Fibroblast of lung (primary cell): ENCODE results near the gene MEP1B. TPM values are rescaled to one million over a fixed set of nuclear protein-coding genes. Genes with fewer than 3 reads are reported as not detected.
A peak's percentile ranks its signal among the peaks of the same experiment; 100 is the strongest.

Experiments used
- DNase-seq, 2 donors: peaks; one replicate each; pipeline versions ENCODE4 v3.0.0 to v3.0.0-alpha.2; 2010; ENCODE audit warnings: low read depth in 2 of 2
- H2AFZ ChIP-seq: 2 replicates; pipeline ENCODE4 v1.5.1; 2012; ENCODE audit warnings: low read length, control low read depth, inconsistent platforms
- H3K27ac ChIP-seq: 2 replicates; pipeline ENCODE4 v1.5.1; 2011; ENCODE audit warnings: low read length, control low read depth; ENCODE audit not compliant: insufficient read depth
- H3K27me3 ChIP-seq: 2 replicates; pipeline ENCODE4 v1.5.1; 2011; ENCODE audit warnings: mild to moderate bottlenecking, low read length; ENCODE audit not compliant: control insufficient read depth, insufficient read depth
- H3K36me3 ChIP-seq: 2 replicates; pipeline ENCODE4 v1.5.1; 2011; ENCODE audit warnings: low read length; ENCODE audit not compliant: control insufficient read depth, insufficient read depth
- H3K4me1 ChIP-seq: 2 replicates; pipeline ENCODE4 v1.5.1; 2011; ENCODE audit warnings: low read length; ENCODE audit not compliant: control insufficient read depth, insufficient read depth; ENCODE audit errors: extremely low read depth
- H3K4me2 ChIP-seq: 2 replicates; pipeline ENCODE4 v1.5.1; 2011; ENCODE audit warnings: low read length, control low read depth; ENCODE audit not compliant: insufficient read depth; ENCODE audit errors: extremely low read depth
- H3K4me3 ChIP-seq, 4 experiments: fragments of 200-600 bp in 1 of 4; sonication (generic) in 1 of 4; replicated peaks in 1 of 4; 2 replicates each; pipeline ENCODE4 v1.5.1; 2011 to 2016; ENCODE audit warnings: low read length in 4 of 4, low read depth in 3 of 4, mild to moderate bottlenecking in 3 of 4, control low read depth in 2 of 4, inconsistent platforms in 1 of 4, mixed read lengths in 1 of 4; ENCODE audit not compliant: insufficient read depth in 1 of 4; ENCODE audit errors: control extremely low read depth in 1 of 4
- H3K79me2 ChIP-seq: 2 replicates; pipeline ENCODE4 v1.5.1; 2012; ENCODE audit warnings: mild to moderate bottlenecking, low read length, inconsistent platforms; ENCODE audit not compliant: control insufficient read depth, insufficient read depth
- H3K9ac ChIP-seq: 2 replicates; pipeline ENCODE4 v1.5.1; 2011; ENCODE audit warnings: mild to moderate bottlenecking, low read length, control low read depth; ENCODE audit not compliant: insufficient read depth
- H3K9me3 ChIP-seq: 2 replicates; pipeline ENCODE4 v1.5.1; 2012; ENCODE audit warnings: low read depth, low read length; ENCODE audit not compliant: control insufficient read depth, insufficient read depth
- H4K20me1 ChIP-seq: 2 replicates; pipeline ENCODE4 v1.5.1; 2011; ENCODE audit warnings: low read length; ENCODE audit not compliant: control insufficient read depth, insufficient read depth; ENCODE audit errors: extremely low read depth
- CTCF ChIP-seq, 2 donors: IDR thresholded peaks in 1 of 2; conservative IDR thresholded peaks in 1 of 2; 1 replicate in 1 of 2; 2 replicates in 1 of 2; pipeline ENCODE4 v1.5.1; 2011 to 2012; ENCODE audit warnings: low read length in 2 of 2, control low read depth in 1 of 2, inconsistent platforms in 1 of 2, low read depth in 1 of 2, mild to moderate bottlenecking in 1 of 2
- EZH2 ChIP-seq: IDR thresholded peaks from 2 replicates; pipeline ENCODE4 v1.5.1; 2012; ENCODE audit warnings: low read length, control low read depth, mild to moderate bottlenecking; ENCODE audit errors: missing control alignments
- polyA plus RNA-seq, 2 donors: library from polyadenylated mRNA; depleted of rRNA in 1 of 2; stranded (reverse) in 1 of 2; unstranded in 1 of 2; fragments of >200 nt; gene quantifications; 2 replicates each; pipeline ENCODE4 v1.2.1, GENCODE V29; 2011 to 2012; ENCODE audit warnings: missing spikeins in 1 of 2
- total RNA-seq: library from RNA; depleted of rRNA; stranded (reverse); fragments of >200 nt; gene quantifications from 2 replicates; pipeline ENCODE4 v1.2.1, GENCODE V29; 2014

MEP1B gene
- total and polyA plus RNA-seq, 2 donors (not counting 1 experiment from before 2014, with no cell fraction given): under 0.01 TPM; not detected in 1

- Histone ChIP-seq H3K27me3 (no peaks in the 10 kb centered on the region), H2AFZ (no peak overlapping the region), H3K79me2 (no peaks in the 10 kb centered on the region), H3K4me2 (no peak overlapping the region), H3K4me1 (no peaks in the 10 kb centered on the region), H4K20me1 (no peaks in the 10 kb centered on the region), H3K9ac (no peak overlapping the region), H3K27ac (no peak overlapping the region), H3K36me3 (no peaks in the 10 kb centered on the region), H3K9me3 (no peaks in the 10 kb centered on the region), H3K4me3 (no peak overlapping the region)
- TF ChIP-seq EZH2 (no peak), CTCF (conservative IDR thresholded peaks at IDR 0.05 in 1 of 2, IDR thresholded peaks at IDR 0.05 in 1 of 2; ENCODE audit: low read depth in 1 of 2, low read length in 2 of 2) (no peak)
- DNase-seq: no peak
Measured at GRCh38 chr18:32160547-32160946, 29.3 kb upstream of the MEP1B start.

GRCh38 chr18:32167980-32168730 lies 21.7 kb upstream of the MEP1B start:
- TF ChIP-seq CTCF (conservative IDR thresholded peaks at IDR 0.05 in 1 of 2, IDR thresholded peaks at IDR 0.05 in 1 of 2; ENCODE audit: low read depth in 1 of 2, low read length in 2 of 2) (no peak), EZH2 (no peak)
- H3K4me1 ChIP-seq: no peaks in the 10 kb centered on the region
- no peak overlapping the region for H3K9ac ChIP-seq
- H3K4me3 ChIP-seq: no peak overlapping the region
- no peaks in the 10 kb centered on the region for H3K27me3 ChIP-seq
- peak in 1 of 2 donors; percentile 22 for DNase-seq
- H4K20me1 ChIP-seq: no peaks in the 10 kb centered on the region
- no peak overlapping the region for H3K4me2 ChIP-seq
- H3K9me3 ChIP-seq: no peaks in the 10 kb centered on the region
- H3K36me3 ChIP-seq: no peaks in the 10 kb centered on the region
- H2AFZ ChIP-seq: no peak overlapping the region
- H3K79me2 ChIP-seq: no peaks in the 10 kb centered on the region
- H3K27ac ChIP-seq: no peak overlapping the region

- Histone ChIP-seq H3K79me2 (no peaks in the 10 kb centered on the region), H3K4me1 (no peaks in the 10 kb centered on the region), H3K36me3 (no peaks in the 10 kb centered on the region), H3K4me3 (no peak overlapping the region), H3K27ac (no peak overlapping the region), H3K9ac (no peak overlapping the region), H3K9me3 (no peaks in the 10 kb centered on the region), H4K20me1 (no peaks in the 10 kb centered on the region), H3K4me2 (no peak overlapping the region), H3K27me3 (no peaks in the 10 kb centered on the region), H2AFZ (no peak overlapping the region)
- TF ChIP-seq EZH2: no peak
- no peak for TF ChIP-seq CTCF (conservative IDR thresholded peaks at IDR 0.05 in 1 of 2, IDR thresholded peaks at IDR 0.05 in 1 of 2; ENCODE audit: low read depth in 1 of 2, low read length in 2 of 2)
- no peak for DNase-seq
Measured at GRCh38 chr18:32173654-32174053, 16.2 kb upstream of the MEP1B start.
